H9 (cell line): ENCODE measurements around the gene SPINT2. TPM values are rescaled to one million over a fixed set of nuclear protein-coding genes. Genes with fewer than 3 reads are reported as not detected.

Experiments
- DNase-seq: peaks from one replicate; pipeline ENCODE4 v3.0.0-alpha.2; 2017
- H2AFZ ChIP-seq: one replicate; pipeline ENCODE4 v1.6.1; 2013; ENCODE audit warnings: mild to moderate bottlenecking, low read length, control low read depth, moderate library complexity
- H2AK5ac ChIP-seq: 2 replicates; pipeline ENCODE4 v1.6.1; 2013; ENCODE audit warnings: low read length, control low read depth, mixed read lengths; ENCODE audit not compliant: insufficient read length
- H2BK120ac ChIP-seq: one replicate; pipeline ENCODE4 v1.6.1; 2013; ENCODE audit warnings: low read depth, mild to moderate bottlenecking, low read length, control low read depth, inconsistent platforms; ENCODE audit not compliant: poor library complexity, severe bottlenecking
- H2BK12ac ChIP-seq: 2 replicates; pipeline ENCODE4 v1.6.1; 2013; ENCODE audit warnings: low read length, control low read depth, mixed read lengths, low read depth; ENCODE audit not compliant: insufficient read length
- H2BK15ac ChIP-seq: 2 replicates; pipeline ENCODE4 v1.6.1; 2013; ENCODE audit warnings: low read depth, low read length, control low read depth
- H2BK20ac ChIP-seq: one replicate; pipeline ENCODE4 v1.6.1; 2013; ENCODE audit warnings: low read depth, mild to moderate bottlenecking, low read length, control low read depth, inconsistent platforms; ENCODE audit not compliant: poor library complexity, severe bottlenecking
- H2BK5ac ChIP-seq: 2 replicates; pipeline ENCODE4 v1.6.1; 2013; ENCODE audit warnings: low read length, control low read depth, mixed read lengths; ENCODE audit not compliant: insufficient read length
- H3K14ac ChIP-seq: 2 replicates; pipeline ENCODE4 v1.6.1; 2013; ENCODE audit warnings: low read length, control low read depth; ENCODE audit not compliant: insufficient read depth
- H3K18ac ChIP-seq: 2 replicates; pipeline ENCODE4 v1.6.1; 2013; ENCODE audit warnings: low read depth, mild to moderate bottlenecking, mixed read lengths, low read length, control low read depth; ENCODE audit not compliant: insufficient read length
- H3K23ac ChIP-seq: 2 replicates; pipeline ENCODE4 v1.6.1; 2013; ENCODE audit warnings: low read length, control low read depth, mixed read lengths, low read depth; ENCODE audit not compliant: insufficient read length
- H3K23me2 ChIP-seq: 2 replicates; pipeline ENCODE4 v1.6.1; 2013; ENCODE audit warnings: low read depth, mild to moderate bottlenecking, mixed read lengths, low read length, control low read depth; ENCODE audit not compliant: insufficient read length, poor library complexity, severe bottlenecking
- H3K27ac ChIP-seq: 2 replicates; pipeline ENCODE4 v1.5.1; 2013; ENCODE audit warnings: low read length, control low read depth, mixed read lengths, low read depth; ENCODE audit not compliant: insufficient read length
- H3K27me3 ChIP-seq: 2 replicates; pipeline ENCODE4 v1.6.1; 2013; ENCODE audit warnings: low read length, control low read depth, inconsistent platforms; ENCODE audit not compliant: insufficient read depth
- H3K4ac ChIP-seq: 2 replicates; pipeline ENCODE4 v1.6.1; 2013; ENCODE audit warnings: low read depth, mild to moderate bottlenecking, control low read depth, inconsistent platforms, low read length, moderate library complexity
- H3K4me1 ChIP-seq: 2 replicates; pipeline ENCODE4 v1.6.1; 2013; ENCODE audit warnings: low read length, control low read depth, inconsistent platforms; ENCODE audit not compliant: insufficient read depth
- H3K4me2 ChIP-seq: 2 replicates; pipeline ENCODE4 v1.6.1; 2013; ENCODE audit warnings: low read length, control low read depth, mixed read lengths; ENCODE audit not compliant: insufficient read length, insufficient read depth
- H3K56ac ChIP-seq: 2 replicates; pipeline ENCODE4 v1.6.1; 2013; ENCODE audit warnings: low read depth, mild to moderate bottlenecking, mixed read lengths, low read length, control low read depth; ENCODE audit not compliant: insufficient read length
- H3K79me1 ChIP-seq: 2 replicates; pipeline ENCODE4 v1.6.1; 2013; ENCODE audit warnings: low read depth, mild to moderate bottlenecking, moderate library complexity, low read length, control low read depth, inconsistent platforms; ENCODE audit not compliant: insufficient read depth, poor library complexity, severe bottlenecking
- H3K79me2 ChIP-seq: 2 replicates; pipeline ENCODE4 v1.6.1; 2013; ENCODE audit warnings: low read length, control low read depth, inconsistent platforms; ENCODE audit not compliant: insufficient read depth
- H3K9ac ChIP-seq: 2 replicates; pipeline ENCODE4 v1.6.1; 2013; ENCODE audit warnings: low read length, control low read depth, mixed read lengths; ENCODE audit not compliant: insufficient read length; ENCODE audit errors: extremely low read depth
- H3K9me3 ChIP-seq: one replicate; pipeline ENCODE4 v1.6.1; 2013; ENCODE audit warnings: low read depth, low read length, inconsistent platforms; ENCODE audit not compliant: control insufficient read depth
- H3T11ph ChIP-seq: one replicate; pipeline ENCODE4 v1.6.1; 2013; ENCODE audit warnings: mild to moderate bottlenecking, low read length, control low read depth, inconsistent platforms
- H4K20me1 ChIP-seq: one replicate; pipeline ENCODE4 v1.6.1; 2013; ENCODE audit not compliant: control insufficient read depth, insufficient read length, insufficient read depth
- H4K5ac ChIP-seq: 2 replicates; pipeline ENCODE4 v1.6.1; 2013; ENCODE audit warnings: low read depth, mild to moderate bottlenecking, mixed read lengths, low read length, control low read depth; ENCODE audit not compliant: insufficient read length
- H4K8ac ChIP-seq: replicated peaks from 2 replicates; pipeline ENCODE4 v1.6.1; 2013; ENCODE audit warnings: low read length, control low read depth, mixed read lengths, low read depth; ENCODE audit not compliant: insufficient read length
- H4K91ac ChIP-seq: 2 replicates; pipeline ENCODE4 v1.6.1; 2013; ENCODE audit warnings: low read depth, mild to moderate bottlenecking, moderate library complexity, mixed read lengths, low read length, control low read depth; ENCODE audit not compliant: insufficient read length
- H3K27ac Mint-ChIP-seq, 3 experiments: 2 replicates in 2 of 3; 3 replicates in 1 of 3; pipeline ENCODE4 v1.8.0; 2020 to 2021; ENCODE audit warnings: mixed read lengths in 3 of 3, mild to moderate bottlenecking in 1 of 3, moderate library complexity in 1 of 3
- H3K27me3 Mint-ChIP-seq: 2 replicates; pipeline ENCODE4 v1.8.0; 2021; ENCODE audit warnings: low read depth, mild to moderate bottlenecking, moderate library complexity, mixed read lengths
- H3K36me3 Mint-ChIP-seq, 3 experiments: 2 replicates in 2 of 3; 3 replicates in 1 of 3; pipeline ENCODE4 v1.8.0; 2020 to 2021; ENCODE audit warnings: low read depth in 3 of 3, mixed read lengths in 3 of 3; ENCODE audit not compliant: insufficient read depth in 1 of 3
- H3K4me1 Mint-ChIP-seq, 2 experiments: 2 replicates each; pipeline ENCODE4 v1.8.0; 2020; ENCODE audit warnings: mixed read lengths in 2 of 2
- H3K4me3 Mint-ChIP-seq, 2 experiments: 2 replicates in 1 of 2; 3 replicates in 1 of 2; pipeline ENCODE4 v1.8.0; 2020 to 2021; ENCODE audit warnings: mild to moderate bottlenecking in 2 of 2, mixed read lengths in 2 of 2, moderate library complexity in 1 of 2
- H3K9me3 Mint-ChIP-seq, 2 experiments: 2 replicates in 1 of 2; 3 replicates in 1 of 2; pipeline ENCODE4 v1.8.0; 2020; ENCODE audit warnings: mild to moderate bottlenecking in 2 of 2, mixed read lengths in 2 of 2, moderate library complexity in 1 of 2
- CTCF ChIP-seq: fragments of 200-600 bp; sonication (generic); conservative IDR thresholded peaks from 3 replicates; pipeline ENCODE4 v1.8.0; 2021; ENCODE audit warnings: antibody characterized with exemption, mild to moderate bottlenecking
- WGBS: extraction: QIAGEN DNeasy Blood & Tissue Kit; methylation state at CpG from one replicate; pipeline ENCODE4 v1.1.7; 2013; ENCODE audit warnings: missing lambda C conversion rate, low lambda C conversion rate, mixed read lengths; ENCODE audit not compliant: insufficient read length; ENCODE audit errors: extremely low coverage; 5-methylcytosine and 5-hydroxymethylcytosine counted together
- total RNA-seq: library from RNA; stranded (reverse); gene quantifications from 2 replicates; pipeline ENCODE4 v1.2.1, GENCODE V29; 2021

SPINT2 gene
- total RNA-seq, 1 experiment from 2014 or later, result 283 TPM

DNA sequence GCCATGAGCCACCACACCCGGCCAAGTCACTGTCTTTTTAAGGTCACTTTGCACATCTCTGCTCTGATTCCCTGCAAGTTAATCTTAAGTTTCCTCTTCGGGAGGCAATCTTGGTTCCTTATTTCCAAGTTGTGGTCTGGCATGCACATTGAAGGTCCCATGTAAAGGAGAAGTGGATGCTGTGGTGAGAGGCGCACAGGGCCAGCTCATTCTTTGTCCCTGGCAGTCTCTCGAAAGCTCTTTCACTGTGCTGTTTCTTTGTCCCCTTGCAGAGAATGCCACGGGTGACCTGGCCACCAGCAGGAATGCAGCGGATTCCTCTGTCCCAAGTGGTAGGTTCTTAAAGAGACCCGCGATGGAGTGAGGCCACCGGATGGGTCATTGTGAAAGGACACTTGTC is 23.2 kb downstream of the SPINT2 start:
- Histone ChIP-seq H2BK120ac (no peak overlapping the region), H3K56ac (no peak overlapping the region), H3K4me2 (no peak overlapping the region), H4K5ac (no peak overlapping the region), H2BK12ac (no peak overlapping the region), H2AK5ac (no peak overlapping the region), H2BK15ac (no peak overlapping the region), H3K23me2 (no peaks in the 10 kb centered on the region), H3K9me3 (no peaks in the 10 kb centered on the region), H3K79me1 (no peaks in the 10 kb centered on the region), H3K23ac (no peak overlapping the region), H2AFZ (no peak overlapping the region), H4K20me1 (no peaks in the 10 kb centered on the region), H3K27me3 (no peaks in the 10 kb centered on the region), H3K4me1 (no peaks in the 10 kb centered on the region), H2BK5ac (no peak overlapping the region), H4K91ac (no peak overlapping the region), H3T11ph (no peak overlapping the region), H3K79me2 (peaks cover 3% of the 10 kb centered on the region; the same call in 1 of the 2 replicates), H3K4ac (no peak overlapping the region), H3K14ac (no peak overlapping the region), H3K18ac (no peak overlapping the region), H3K9ac (no peak overlapping the region), H2BK20ac (no peak overlapping the region), H3K27ac (no peak overlapping the region), H4K8ac (no peak overlapping the region)
- Mint-ChIP-seq H3K4me1 (no peaks in the 10 kb centered on the region), H3K27me3 (no peaks in the 10 kb centered on the region), H3K36me3 (peaks cover 42 to 83% (median 76%) of the 10 kb centered on the region in 3 experiments; a peak in 6 of 7 replicates), H3K27ac (peak overlapping the region in 1 of 3 experiments; percentile 64; a peak in 1 of 7 replicates), H3K4me3 (peak overlapping the region in 1 of 2 experiments; percentile 62; a peak in 1 of 5 replicates), H3K9me3 (no peaks in the 10 kb centered on the region)
- TF ChIP-seq CTCF, result no peak
- no CpG with 5 or more reads among the region's 9 CpGs for WGBS
- DNase-seq, result no peak
